Immature natural killer cell (primary cell): ENCODE measurements around the gene SYCE1L. TPM values are rescaled to one million over a fixed set of nuclear protein-coding genes. Genes with fewer than 3 reads are reported as not detected.
"Not testable (repeated sequence)": the region's sequence is repeated elsewhere in the genome, so short reads cannot be mapped to it uniquely, and the experiment has no call there.

Experiments
- DNase-seq, 3 donors: peaks; one replicate each; pipeline ENCODE4 v3.0.0; 2022; ENCODE audit warnings: mixed read lengths in 1 of 3
- H3K27ac Mint-ChIP-seq, 6 donors: one replicate each; pipeline ENCODE4 v1.8.0; 2020; ENCODE audit warnings: mixed read lengths in 6 of 6, mild to moderate bottlenecking in 5 of 6, inconsistent platforms in 4 of 6, moderate library complexity in 3 of 6
- H3K27me3 Mint-ChIP-seq, 3 donors: one replicate each; pipeline ENCODE4 v1.8.0; 2020 to 2021; ENCODE audit warnings: low read depth in 3 of 3, mild to moderate bottlenecking in 3 of 3, mixed read lengths in 3 of 3, moderate library complexity in 3 of 3, inconsistent platforms in 1 of 3
- H3K36me3 Mint-ChIP-seq, 3 donors: one replicate each; pipeline ENCODE4 v1.8.0; 2020; ENCODE audit warnings: mixed read lengths in 3 of 3, inconsistent platforms in 2 of 3, mild to moderate bottlenecking in 2 of 3
- H3K4me1 Mint-ChIP-seq, 2 donors: one replicate each; pipeline ENCODE4 v1.8.0; 2020; ENCODE audit warnings: inconsistent platforms in 2 of 2, mild to moderate bottlenecking in 2 of 2, mixed read lengths in 2 of 2, moderate library complexity in 1 of 2
- H3K4me3 Mint-ChIP-seq, 5 donors: one replicate each; pipeline ENCODE4 v1.8.0; 2020; ENCODE audit warnings: mild to moderate bottlenecking in 5 of 5, mixed read lengths in 5 of 5, inconsistent platforms in 3 of 5, moderate library complexity in 3 of 5
- H3K9me3 Mint-ChIP-seq, 6 donors: one replicate each; pipeline ENCODE4 v1.8.0; 2020; ENCODE audit warnings: mild to moderate bottlenecking in 6 of 6, mixed read lengths in 6 of 6, inconsistent platforms in 4 of 6, moderate library complexity in 3 of 6
- polyA plus RNA-seq, 3 donors: library from polyadenylated mRNA; unstranded; fragments of 300-500 nt; fragmentation: Illumina TruSeq; gene quantifications; one replicate each; pipeline ENCODE4 v1.2.3, GENCODE V29; 2021

The SYCE1L gene
- polyA plus RNA-seq, 3 donors from 2014 or later, result 0.61 to 2.9 (median 2.2) TPM

- Mint-ChIP-seq H3K9me3 (no peaks in the 10 kb centered on the region), H3K4me3 (no peak overlapping the region), H3K27ac (no peak overlapping the region), H3K27me3 (peaks cover 0 to 18% (median 1%) of the 10 kb centered on the region in 3 donors), H3K36me3 (no peaks in the 10 kb centered on the region), H3K4me1 (peaks cover 6 to 7% of the 10 kb centered on the region in 2 donors)
- DNase-seq, result no peak
Observed at GRCh38 chr16:77238593-77238992, 39.4 kb downstream of the SYCE1L start.

DNA sequence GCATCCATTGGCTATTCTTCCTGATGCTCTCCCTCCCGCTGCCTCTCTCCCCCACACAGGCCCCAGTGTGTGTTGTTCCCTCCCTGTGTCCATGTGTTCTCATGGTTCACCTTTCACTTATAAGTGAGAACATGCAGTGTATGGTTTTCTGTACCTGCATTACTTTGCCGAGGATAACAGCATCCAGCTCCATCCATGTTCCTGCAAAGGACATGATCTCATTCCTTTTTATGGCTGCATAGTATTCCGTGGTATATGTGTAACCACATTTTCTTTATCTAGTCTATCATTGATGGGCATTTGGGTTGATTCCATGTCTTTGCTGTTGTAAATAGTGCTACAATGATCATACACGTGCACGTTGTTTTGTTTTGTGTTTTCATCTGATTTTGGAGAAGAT, 43.3 kb downstream of the SYCE1L start:
- not testable (repeated sequence) for H3K36me3 Mint-ChIP-seq, H3K27me3 Mint-ChIP-seq, H3K4me1 Mint-ChIP-seq, H3K9me3 Mint-ChIP-seq, H3K4me3 Mint-ChIP-seq, H3K27ac Mint-ChIP-seq, DNase-seq

- Mint-ChIP-seq H3K9me3 (no peaks in the 10 kb centered on the region), H3K4me3 (no peak overlapping the region), H3K4me1 (peaks cover 0 to 2% of the 10 kb centered on the region in 2 donors), H3K36me3 (no peaks in the 10 kb centered on the region), H3K27ac (no peak overlapping the region), H3K27me3 (peaks cover 0 to 3% (median 0%) of the 10 kb centered on the region in 3 donors)
- no peak for DNase-seq
Observed at GRCh38 chr16:77246150-77246549, 46.9 kb downstream of the SYCE1L start.

GRCh38 chr16:77250400-77250799, 51.2 kb downstream of the SYCE1L start:
- no peaks in the 10 kb centered on the region for H3K9me3 Mint-ChIP-seq
- no peak overlapping the region for H3K27ac Mint-ChIP-seq

More at GRCh38 chr16:77250400-77250799, 51.2 kb downstream of the SYCE1L start:
- DNase-seq, result no peak
- H3K4me3 Mint-ChIP-seq, result no peak overlapping the region
- H3K36me3 Mint-ChIP-seq, result no peaks in the 10 kb centered on the region
- H3K4me1 Mint-ChIP-seq, result peaks cover 0 to 2% of the 10 kb centered on the region in 2 donors
- peaks cover 1 to 7% (median 3%) of the 10 kb centered on the region in 3 donors for H3K27me3 Mint-ChIP-seq

Other genes with a start within 250 kb of the SYCE1L start
- gene MON1B, start 8.2 kb upstream of the SYCE1L start, polyA plus RNA-seq, result 10 to 100 TPM; 28.6 to 66.8 (median 29.4) TPM
- not detected for gene ADAMTS18, start 235.6 kb downstream of the SYCE1L start, polyA plus RNA-seq